ENCODE measurements around the gene RUSC1. TPM values are rescaled to one million over a fixed set of nuclear protein-coding genes. Genes with fewer than 3 reads are reported as not detected.

The RUSC1 gene
- total RNA-seq, 1 experiment from 2014 or later, result 42.2 TPM

GRCh38 chr1:155342842-155343241 is 22.1 kb downstream of the RUSC1 start:
- BruUV-seq (replicated peaks), result no TSS peak
- CTCF ChIA-PET, result no interaction called here
- no peaks in the 10 kb centered on the region for H3K27me3 ChIP-seq (replicated peaks; ENCODE audit: insufficient read depth, low read depth, low read length, poor library complexity)
- no peaks in the 10 kb centered on the region for H3K4me1 ChIP-seq (ENCODE audit: insufficient read depth, low read length, poor library complexity, severe bottlenecking)
- intact Hi-C loops (cut with micrococcal nuclease; ENCODE audit: unreplicated experiment), result no loop called here
- no peak for DNase-seq (ENCODE audit: low spot score)
- no peak overlapping the region for H3K27ac ChIP-seq (ENCODE audit: low read depth, low read length, poor library complexity, severe bottlenecking)
- no peak for TF ChIP-seq CTCF (conservative IDR thresholded peaks at IDR 0.05; ENCODE audit: low read depth, low read length)
- no peak for TF ChIP-seq EZH2 (IDR thresholded peaks at IDR 0.05; ENCODE audit: borderline replicate concordance, low read depth, low read length, poor library complexity, severe bottlenecking)
- POLR2A ChIA-PET (ENCODE audit: low non-redundant PET), result no interaction called here
- no peak overlapping the region for H3K4me3 ChIP-seq (ENCODE audit: low read depth, low read length, poor library complexity, severe bottlenecking)
- peaks cover 78% of the 10 kb centered on the region for H3K36me3 ChIP-seq (ENCODE audit: insufficient read depth, low read length, poor library complexity, severe bottlenecking)
- no peaks in the 10 kb centered on the region for H3K9me3 ChIP-seq (ENCODE audit: low read depth, low read length, poor library complexity, severe bottlenecking)

- no peak overlapping the region for H3K27ac ChIP-seq (ENCODE audit: low read depth, low read length, poor library complexity, severe bottlenecking)
- H3K27me3 ChIP-seq (replicated peaks; ENCODE audit: insufficient read depth, low read depth, low read length, poor library complexity), result no peaks in the 10 kb centered on the region
- no peaks in the 10 kb centered on the region for H3K4me1 ChIP-seq (ENCODE audit: insufficient read depth, low read length, poor library complexity, severe bottlenecking)
- intact Hi-C loops (cut with micrococcal nuclease; ENCODE audit: unreplicated experiment), result loop anchor here (5.0 kb wide), 1 partner anchor 50 kb away; no protein-coding TSS in a partner anchor
- no peaks in the 10 kb centered on the region for H3K9me3 ChIP-seq (ENCODE audit: low read depth, low read length, poor library complexity, severe bottlenecking)
- TF ChIP-seq EZH2 (IDR thresholded peaks at IDR 0.05; ENCODE audit: borderline replicate concordance, low read depth, low read length, poor library complexity, severe bottlenecking), result no peak
- TF ChIP-seq CTCF (conservative IDR thresholded peaks at IDR 0.05; ENCODE audit: low read depth, low read length), result no peak
- CTCF ChIA-PET, result no interaction called here
- POLR2A ChIA-PET (ENCODE audit: low non-redundant PET), result no interaction called here
- no peak for DNase-seq (ENCODE audit: low spot score)
- BruUV-seq (replicated peaks), result no TSS peak
- H3K4me3 ChIP-seq (ENCODE audit: low read depth, low read length, poor library complexity, severe bottlenecking), result no peak overlapping the region
- H3K36me3 ChIP-seq (ENCODE audit: insufficient read depth, low read length, poor library complexity, severe bottlenecking), result peaks cover 68% of the 10 kb centered on the region
Measured at GRCh38 chr1:155352631-155353030, 31.9 kb downstream of the RUSC1 start.

GRCh38 chr1:155360051-155360450 is 39.4 kb downstream of the RUSC1 start:
- TF ChIP-seq CTCF (conservative IDR thresholded peaks at IDR 0.05; ENCODE audit: low read depth, low read length) (no peak), EZH2 (IDR thresholded peaks at IDR 0.05; ENCODE audit: borderline replicate concordance, low read depth, low read length, poor library complexity, severe bottlenecking) (no peak)
- Histone ChIP-seq H3K4me3 (ENCODE audit: low read depth, low read length, poor library complexity, severe bottlenecking) (no peak overlapping the region), H3K27me3 (replicated peaks; ENCODE audit: insufficient read depth, low read depth, low read length, poor library complexity) (no peaks in the 10 kb centered on the region), H3K4me1 (ENCODE audit: insufficient read depth, low read length, poor library complexity, severe bottlenecking) (no peaks in the 10 kb centered on the region), H3K9me3 (ENCODE audit: low read depth, low read length, poor library complexity, severe bottlenecking) (no peaks in the 10 kb centered on the region), H3K27ac (ENCODE audit: low read depth, low read length, poor library complexity, severe bottlenecking) (no peak overlapping the region), H3K36me3 (ENCODE audit: insufficient read depth, low read length, poor library complexity, severe bottlenecking) (peaks cover 36% of the 10 kb centered on the region)
- intact Hi-C loops (cut with micrococcal nuclease; ENCODE audit: unreplicated experiment), result no loop called here
- ChIA-PET CTCF (interaction anchor here (0.7 kb wide), 1 partner anchor 143 kb away, joined by 3 read pairs; no protein-coding TSS in a partner anchor), POLR2A (ENCODE audit: low non-redundant PET) (no interaction called here)
- DNase-seq (ENCODE audit: low spot score), result no peak
- no TSS peak for BruUV-seq (replicated peaks)

All from A673 (cell line).